Measurements from ENCODE around the gene MAST4. TPM values are rescaled to one million over a fixed set of nuclear protein-coding genes. Genes with fewer than 3 reads are reported as not detected.

Gene MAST4
- total and polyA plus RNA-seq, 2 donors = 17.0 to 18.8 TPM

DNA sequence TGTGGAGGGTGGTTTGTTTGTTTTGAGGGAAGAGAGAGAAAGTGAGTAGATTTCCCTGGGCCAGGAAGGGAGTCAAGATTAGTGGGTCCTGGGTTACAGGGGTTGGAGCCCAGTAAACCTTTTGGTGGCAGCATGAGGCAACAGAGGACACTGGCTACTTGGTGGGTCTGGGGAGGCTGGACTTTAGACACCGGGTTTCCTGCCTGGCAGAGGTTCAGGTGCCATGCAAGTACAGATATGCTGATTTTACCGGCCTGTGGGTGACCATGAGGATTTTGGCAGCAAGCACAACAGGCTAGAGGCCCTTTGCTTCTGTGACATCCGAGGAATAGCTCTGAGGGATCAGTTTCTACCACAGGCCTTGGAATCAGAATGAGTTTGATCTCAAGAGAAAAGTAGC lies 18.9 kb downstream of the MAST4 start:
- Histone ChIP-seq H3K27ac (ENCODE audit: low read depth in 1 of 2, low read length in 1 of 2) (no peak overlapping the region), H3K27me3 (ENCODE audit: control insufficient read depth in 2 of 2, insufficient read depth in 1 of 2, low read length in 1 of 2) (no peaks in the 10 kb centered on the region), H3K9me3 (ENCODE audit: control insufficient read depth in 2 of 2, insufficient read depth in 1 of 2, low read length in 1 of 2) (no peaks in the 10 kb centered on the region), H3K36me3 (ENCODE audit: control insufficient read depth in 2 of 2, insufficient read depth in 2 of 2, low read length in 1 of 2) (no peaks in the 10 kb centered on the region), H3K4me1 (ENCODE audit: control insufficient read depth in 2 of 2, insufficient read depth in 2 of 2, low read length in 2 of 2) (peaks cover 0 to 17% of the 10 kb centered on the region in 2 donors), H3K4me3 (ENCODE audit: low read length in 2 of 2) (no peak overlapping the region)
- 96% methylated on average over 3 of the region's 3 CpGs for WGBS
- no peak for DNase-seq (ENCODE audit: low read depth in 6 of 9, low spot score in 9 of 9)

- no peak overlapping the region for H3K4me3 ChIP-seq (ENCODE audit: low read length in 2 of 2)
- no peaks in the 10 kb centered on the region for H3K9me3 ChIP-seq (ENCODE audit: control insufficient read depth in 2 of 2, insufficient read depth in 1 of 2, low read length in 1 of 2)
- WGBS = 72% methylated on average over 4 of the region's 4 CpGs
- no peak overlapping the region for H3K27ac ChIP-seq (ENCODE audit: low read depth in 1 of 2, low read length in 1 of 2)
- no peak for DNase-seq (ENCODE audit: low read depth in 6 of 9, low spot score in 9 of 9)
- peaks cover 0 to 17% of the 10 kb centered on the region in 2 donors for H3K4me1 ChIP-seq (ENCODE audit: control insufficient read depth in 2 of 2, insufficient read depth in 2 of 2, low read length in 2 of 2)
- H3K36me3 ChIP-seq (ENCODE audit: control insufficient read depth in 2 of 2, insufficient read depth in 2 of 2, low read length in 1 of 2) = no peaks in the 10 kb centered on the region
- no peaks in the 10 kb centered on the region for H3K27me3 ChIP-seq (ENCODE audit: control insufficient read depth in 2 of 2, insufficient read depth in 1 of 2, low read length in 1 of 2)
Observed at GRCh38 chr5:66615894-66616293, 19.7 kb downstream of the MAST4 start.

DNA sequence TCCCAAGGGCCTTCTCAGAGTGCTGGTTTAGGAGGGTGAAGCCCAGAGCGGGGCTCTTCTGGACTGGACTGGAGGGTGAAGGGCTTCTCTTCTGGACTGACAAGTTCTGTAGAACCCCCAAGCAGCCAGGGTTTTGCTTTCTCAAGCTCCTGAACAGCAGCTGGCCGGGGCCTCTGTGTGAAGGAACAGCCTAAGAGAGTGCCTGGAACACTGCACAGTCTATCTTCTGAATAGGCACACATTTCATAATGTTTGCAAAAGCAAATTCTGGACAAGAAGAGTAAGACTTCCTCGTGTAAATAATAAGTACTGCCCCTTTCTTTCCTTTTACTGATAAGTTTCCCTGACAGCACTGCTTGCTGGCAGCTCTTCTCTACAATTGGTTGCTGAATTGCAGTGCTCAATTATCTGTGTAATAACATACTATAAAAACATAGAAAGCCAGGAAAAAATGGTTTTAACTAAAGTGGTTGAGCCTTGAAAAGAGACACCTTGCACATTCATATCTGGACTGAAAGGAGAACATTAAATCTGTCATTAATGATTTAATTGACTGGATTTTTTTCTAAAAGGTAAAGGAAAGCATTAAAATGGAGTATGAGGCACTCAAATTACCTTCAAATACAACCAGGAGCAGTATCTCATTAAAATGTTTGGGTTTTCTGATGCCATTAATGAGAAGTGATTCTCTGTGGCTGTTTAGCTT lies 20.5 kb downstream of the MAST4 start:
- no peak overlapping the region for H3K4me3 ChIP-seq (ENCODE audit: low read length in 2 of 2)
- no peak for DNase-seq (ENCODE audit: low read depth in 6 of 9, low spot score in 9 of 9)
- H3K27ac ChIP-seq (ENCODE audit: low read depth in 1 of 2, low read length in 1 of 2) = no peak overlapping the region
- H3K36me3 ChIP-seq (ENCODE audit: control insufficient read depth in 2 of 2, insufficient read depth in 2 of 2, low read length in 1 of 2) = no peaks in the 10 kb centered on the region
- no peaks in the 10 kb centered on the region for H3K27me3 ChIP-seq (ENCODE audit: control insufficient read depth in 2 of 2, insufficient read depth in 1 of 2, low read length in 1 of 2)
- 70% methylated on average over 3 of the region's 3 CpGs for WGBS
- H3K9me3 ChIP-seq (ENCODE audit: control insufficient read depth in 2 of 2, insufficient read depth in 1 of 2, low read length in 1 of 2) = no peaks in the 10 kb centered on the region
- H3K4me1 ChIP-seq (ENCODE audit: control insufficient read depth in 2 of 2, insufficient read depth in 2 of 2, low read length in 2 of 2) = peaks cover 0 to 21% of the 10 kb centered on the region in 2 donors

- no peak for DNase-seq (ENCODE audit: low read depth in 6 of 9, low spot score in 9 of 9)
- Histone ChIP-seq H3K9me3 (ENCODE audit: control insufficient read depth in 2 of 2, insufficient read depth in 1 of 2, low read length in 1 of 2) (no peaks in the 10 kb centered on the region), H3K27me3 (ENCODE audit: control insufficient read depth in 2 of 2, insufficient read depth in 1 of 2, low read length in 1 of 2) (no peaks in the 10 kb centered on the region), H3K27ac (ENCODE audit: low read depth in 1 of 2, low read length in 1 of 2) (no peak overlapping the region), H3K36me3 (ENCODE audit: control insufficient read depth in 2 of 2, insufficient read depth in 2 of 2, low read length in 1 of 2) (no peaks in the 10 kb centered on the region), H3K4me3 (ENCODE audit: low read length in 2 of 2) (no peak overlapping the region), H3K4me1 (ENCODE audit: control insufficient read depth in 2 of 2, insufficient read depth in 2 of 2, low read length in 2 of 2) (peaks cover 0 to 24% of the 10 kb centered on the region in 2 donors)
- WGBS = 92% methylated on average over 6 of the region's 6 CpGs
Observed at GRCh38 chr5:66617226-66617861, 21.2 kb downstream of the MAST4 start.

- no peak overlapping the region for H3K27ac ChIP-seq (ENCODE audit: low read depth in 1 of 2, low read length in 1 of 2)
- H3K4me3 ChIP-seq (ENCODE audit: low read length in 2 of 2) = no peak overlapping the region
- H3K4me1 ChIP-seq (ENCODE audit: control insufficient read depth in 2 of 2, insufficient read depth in 2 of 2, low read length in 2 of 2) = peaks cover 0 to 24% of the 10 kb centered on the region in 2 donors
- H3K27me3 ChIP-seq (ENCODE audit: control insufficient read depth in 2 of 2, insufficient read depth in 1 of 2, low read length in 1 of 2) = no peaks in the 10 kb centered on the region
- H3K36me3 ChIP-seq (ENCODE audit: control insufficient read depth in 2 of 2, insufficient read depth in 2 of 2, low read length in 1 of 2) = no peaks in the 10 kb centered on the region
- no peak for DNase-seq (ENCODE audit: low read depth in 6 of 9, low spot score in 9 of 9)
- no peaks in the 10 kb centered on the region for H3K9me3 ChIP-seq (ENCODE audit: control insufficient read depth in 2 of 2, insufficient read depth in 1 of 2, low read length in 1 of 2)
- WGBS = 80% methylated on average over 13 of the region's 13 CpGs
Observed at GRCh38 chr5:66617991-66618768, 22.0 kb downstream of the MAST4 start.

DNA sequence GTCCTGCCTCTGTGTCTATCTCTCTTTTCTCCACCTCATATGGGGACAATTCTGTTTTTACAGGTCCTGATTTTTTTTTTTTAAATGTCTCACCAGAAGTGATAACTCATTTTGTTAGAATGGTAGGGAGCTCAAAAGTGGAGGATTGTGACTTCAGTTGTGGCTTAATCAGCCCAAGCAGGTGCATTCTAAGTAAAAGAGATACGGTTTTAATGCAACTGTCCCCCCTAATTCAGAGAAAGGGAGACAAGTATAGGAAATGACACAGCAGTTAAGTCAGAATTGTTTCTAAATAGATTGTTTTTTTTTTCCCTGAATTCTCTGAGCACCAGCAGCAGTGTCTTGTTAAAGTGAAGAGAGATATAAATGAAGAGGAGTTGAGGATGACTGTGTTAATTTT lies 24.5 kb downstream of the MAST4 start:
- H3K4me3 ChIP-seq (ENCODE audit: low read length in 2 of 2) = no peak overlapping the region
- H3K36me3 ChIP-seq (ENCODE audit: control insufficient read depth in 2 of 2, insufficient read depth in 2 of 2, low read length in 1 of 2) = no peaks in the 10 kb centered on the region
- WGBS = 1% methylated on average over 1 of the region's 1 CpG
- H3K27ac ChIP-seq (ENCODE audit: low read depth in 1 of 2, low read length in 1 of 2) = peak overlapping the region in 1 of 2 donors; percentile 44
- H3K9me3 ChIP-seq (ENCODE audit: control insufficient read depth in 2 of 2, insufficient read depth in 1 of 2, low read length in 1 of 2) = no peaks in the 10 kb centered on the region
- peaks cover 0 to 24% of the 10 kb centered on the region in 2 donors for H3K4me1 ChIP-seq (ENCODE audit: control insufficient read depth in 2 of 2, insufficient read depth in 2 of 2, low read length in 2 of 2)
- no peaks in the 10 kb centered on the region for H3K27me3 ChIP-seq (ENCODE audit: control insufficient read depth in 2 of 2, insufficient read depth in 1 of 2, low read length in 1 of 2)
- DNase-seq (ENCODE audit: low read depth in 6 of 9, low spot score in 9 of 9) = peak in 1 of 9 donors; percentile 42

DNA sequence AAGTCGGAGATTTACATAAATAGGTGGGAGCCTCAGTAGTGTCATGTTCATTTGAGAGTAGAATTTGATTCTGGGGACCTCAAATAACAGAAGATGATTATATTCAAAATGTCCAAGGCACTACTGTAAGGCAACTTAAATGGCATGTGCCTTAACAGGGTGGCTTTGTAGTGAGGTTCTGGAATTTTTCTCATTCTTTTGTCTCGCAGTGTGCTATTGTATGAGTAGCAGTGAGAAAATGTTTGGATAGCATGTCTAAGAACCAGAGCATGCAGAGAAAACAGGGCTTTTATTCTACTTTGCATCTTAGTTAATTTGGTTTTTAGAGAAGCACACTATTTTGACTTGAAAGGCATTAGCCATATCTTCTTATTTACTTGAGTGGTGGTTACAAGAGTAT lies 25.0 kb downstream of the MAST4 start:
- 49% methylated on average over 2 of the region's 2 CpGs for WGBS
- Histone ChIP-seq H3K36me3 (ENCODE audit: control insufficient read depth in 2 of 2, insufficient read depth in 2 of 2, low read length in 1 of 2) (no peaks in the 10 kb centered on the region), H3K9me3 (ENCODE audit: control insufficient read depth in 2 of 2, insufficient read depth in 1 of 2, low read length in 1 of 2) (no peaks in the 10 kb centered on the region), H3K4me3 (ENCODE audit: low read length in 2 of 2) (no peak overlapping the region), H3K27ac (ENCODE audit: low read depth in 1 of 2, low read length in 1 of 2) (peak overlapping the region in 1 of 2 donors; percentile 44), H3K27me3 (ENCODE audit: control insufficient read depth in 2 of 2, insufficient read depth in 1 of 2, low read length in 1 of 2) (no peaks in the 10 kb centered on the region), H3K4me1 (ENCODE audit: control insufficient read depth in 2 of 2, insufficient read depth in 2 of 2, low read length in 2 of 2) (peaks cover 0 to 23% of the 10 kb centered on the region in 2 donors)
- DNase-seq (ENCODE audit: low read depth in 6 of 9, low spot score in 9 of 9) = no peak

DNA sequence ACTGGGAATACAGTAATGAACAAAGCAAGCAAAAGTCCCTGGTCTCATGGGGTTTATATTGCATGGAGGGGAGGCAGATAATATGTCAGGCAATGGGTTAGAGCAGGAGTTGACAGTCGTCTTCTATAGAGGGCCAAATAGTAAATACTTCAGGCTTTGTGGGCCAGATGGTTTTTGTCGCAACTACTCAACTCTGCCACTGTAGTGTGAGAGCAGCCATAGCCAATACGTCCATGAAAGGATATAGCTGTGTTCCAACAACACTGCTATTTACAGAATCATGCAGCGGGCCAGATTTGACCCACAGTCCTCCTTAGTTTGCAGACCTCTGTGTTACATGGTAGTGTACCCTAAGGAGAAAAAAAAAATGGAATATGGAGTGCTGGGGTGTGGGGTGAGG lies 25.5 kb downstream of the MAST4 start:
- peaks cover 0 to 17% of the 10 kb centered on the region in 2 donors for H3K4me1 ChIP-seq (ENCODE audit: control insufficient read depth in 2 of 2, insufficient read depth in 2 of 2, low read length in 2 of 2)
- H3K9me3 ChIP-seq (ENCODE audit: control insufficient read depth in 2 of 2, insufficient read depth in 1 of 2, low read length in 1 of 2) = no peaks in the 10 kb centered on the region
- no peaks in the 10 kb centered on the region for H3K27me3 ChIP-seq (ENCODE audit: control insufficient read depth in 2 of 2, insufficient read depth in 1 of 2, low read length in 1 of 2)
- H3K4me3 ChIP-seq (ENCODE audit: low read length in 2 of 2) = no peak overlapping the region
- no peak for DNase-seq (ENCODE audit: low read depth in 6 of 9, low spot score in 9 of 9)
- 97% methylated on average over 4 of the region's 4 CpGs for WGBS
- H3K27ac ChIP-seq (ENCODE audit: low read depth in 1 of 2, low read length in 1 of 2) = no peak overlapping the region
- no peaks in the 10 kb centered on the region for H3K36me3 ChIP-seq (ENCODE audit: control insufficient read depth in 2 of 2, insufficient read depth in 2 of 2, low read length in 1 of 2)

- H3K36me3 ChIP-seq (ENCODE audit: control insufficient read depth in 2 of 2, insufficient read depth in 2 of 2, low read length in 1 of 2) = no peaks in the 10 kb centered on the region
- H3K4me3 ChIP-seq (ENCODE audit: low read length in 2 of 2) = no peak overlapping the region
- no peaks in the 10 kb centered on the region for H3K27me3 ChIP-seq (ENCODE audit: control insufficient read depth in 2 of 2, insufficient read depth in 1 of 2, low read length in 1 of 2)
- no peaks in the 10 kb centered on the region for H3K4me1 ChIP-seq (ENCODE audit: control insufficient read depth in 2 of 2, insufficient read depth in 2 of 2, low read length in 2 of 2)
- H3K9me3 ChIP-seq (ENCODE audit: control insufficient read depth in 2 of 2, insufficient read depth in 1 of 2, low read length in 1 of 2) = no peaks in the 10 kb centered on the region
- WGBS = 92% methylated on average over 3 of the region's 3 CpGs
- no peak overlapping the region for H3K27ac ChIP-seq (ENCODE audit: low read depth in 1 of 2, low read length in 1 of 2)
- no peak for DNase-seq (ENCODE audit: low read depth in 6 of 9, low spot score in 9 of 9)
Observed at GRCh38 chr5:66628561-66628960, 32.4 kb downstream of the MAST4 start.
